AG09319 (cell line): ENCODE data around the gene MYO3B.

Experiments used
- DNase-seq: peaks from one replicate; pipeline ENCODE4 v3.0.0-alpha.2; 2010; ENCODE audit warnings: low read depth; ENCODE audit errors: extremely low read depth
- TF ChIP-seq, protein P1 (sequence below): IDR thresholded peaks from 2 replicates; pipeline ENCODE4 v1.5.1; 2011; ENCODE audit warnings: low read depth, mild to moderate bottlenecking, inconsistent platforms, low read length, moderate library complexity

Gene MYO3B

DNA sequence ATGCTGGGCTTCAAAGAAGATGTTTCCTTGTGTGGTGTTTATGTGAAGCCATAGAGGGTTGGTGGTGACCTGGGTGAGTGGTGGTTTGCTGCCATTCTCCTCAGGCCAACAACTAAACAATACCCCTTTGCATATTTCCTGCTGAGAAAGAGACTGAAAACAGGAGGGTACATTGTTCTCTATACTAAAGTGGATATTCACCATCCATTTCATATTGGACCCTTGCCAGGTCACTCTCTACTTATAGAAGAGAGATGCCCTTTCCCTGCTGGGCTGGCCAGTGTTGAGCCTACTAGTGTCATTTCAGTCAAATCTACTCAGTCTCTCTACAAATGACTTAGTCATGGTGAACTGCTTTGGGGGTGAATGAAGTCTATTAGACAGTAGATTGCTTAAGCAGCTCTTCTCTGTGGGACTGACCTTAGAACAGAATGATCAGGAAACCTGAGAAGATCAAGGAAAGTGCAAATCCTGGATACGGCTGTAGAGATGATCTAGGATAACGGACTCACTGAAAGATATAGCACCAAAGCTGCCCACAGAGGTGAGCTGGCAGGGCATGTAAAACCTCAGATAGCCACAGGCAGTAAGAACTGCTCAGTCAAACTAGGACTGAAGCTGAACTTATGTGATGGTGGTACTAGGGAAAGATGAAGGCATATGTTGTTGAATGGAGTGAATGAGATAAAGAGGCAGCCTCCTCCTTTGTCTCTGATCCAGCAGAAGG lies 154.9 kb downstream of the MYO3B start:
- DNase-seq = no peak
- TF ChIP-seq, protein P1, sequence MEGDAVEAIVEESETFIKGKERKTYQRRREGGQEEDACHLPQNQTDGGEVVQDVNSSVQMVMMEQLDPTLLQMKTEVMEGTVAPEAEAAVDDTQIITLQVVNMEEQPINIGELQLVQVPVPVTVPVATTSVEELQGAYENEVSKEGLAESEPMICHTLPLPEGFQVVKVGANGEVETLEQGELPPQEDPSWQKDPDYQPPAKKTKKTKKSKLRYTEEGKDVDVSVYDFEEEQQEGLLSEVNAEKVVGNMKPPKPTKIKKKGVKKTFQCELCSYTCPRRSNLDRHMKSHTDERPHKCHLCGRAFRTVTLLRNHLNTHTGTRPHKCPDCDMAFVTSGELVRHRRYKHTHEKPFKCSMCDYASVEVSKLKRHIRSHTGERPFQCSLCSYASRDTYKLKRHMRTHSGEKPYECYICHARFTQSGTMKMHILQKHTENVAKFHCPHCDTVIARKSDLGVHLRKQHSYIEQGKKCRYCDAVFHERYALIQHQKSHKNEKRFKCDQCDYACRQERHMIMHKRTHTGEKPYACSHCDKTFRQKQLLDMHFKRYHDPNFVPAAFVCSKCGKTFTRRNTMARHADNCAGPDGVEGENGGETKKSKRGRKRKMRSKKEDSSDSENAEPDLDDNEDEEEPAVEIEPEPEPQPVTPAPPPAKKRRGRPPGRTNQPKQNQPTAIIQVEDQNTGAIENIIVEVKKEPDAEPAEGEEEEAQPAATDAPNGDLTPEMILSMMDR = no peak

DNA sequence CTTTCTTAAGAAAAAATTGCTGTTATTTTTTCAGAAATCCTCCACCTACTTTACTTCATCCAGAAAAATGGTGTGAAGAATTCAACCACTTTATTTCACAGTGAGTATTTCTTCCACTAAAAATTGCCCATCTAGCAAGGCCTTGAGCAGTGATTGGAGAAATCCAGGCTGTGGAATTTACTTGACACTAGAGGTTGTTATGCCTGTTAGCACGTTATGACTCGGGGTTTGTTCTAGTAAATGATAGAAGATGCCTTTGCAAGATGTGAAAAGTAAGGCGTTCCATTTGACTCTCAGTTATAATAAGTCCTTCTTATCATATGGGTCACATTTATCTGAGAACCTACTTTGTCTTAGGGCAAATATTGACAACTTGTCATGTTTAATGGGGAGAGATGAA lies 157.4 kb downstream of the MYO3B start:
- DNase-seq = no peak
- TF ChIP-seq, protein P1 = no peak

DNA sequence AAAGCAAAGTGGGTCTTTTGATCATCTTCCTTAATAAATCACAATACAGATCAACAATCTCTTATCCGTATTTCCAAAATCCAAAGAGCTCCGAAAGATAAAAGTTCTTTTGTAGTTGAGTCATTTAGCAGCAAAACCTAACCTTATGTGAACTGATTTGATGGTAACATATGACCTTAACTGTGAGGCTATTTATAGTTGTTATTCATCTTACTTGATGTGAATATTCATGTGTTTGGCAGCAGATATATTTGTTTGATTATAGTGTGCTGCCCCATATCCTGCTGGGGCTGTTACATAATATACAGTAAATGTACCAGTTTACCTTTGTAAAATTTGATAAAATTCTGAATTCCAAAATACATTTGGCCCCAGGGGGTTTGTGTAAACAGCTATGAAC lies 158.5 kb downstream of the MYO3B start:
- TF ChIP-seq, protein P1 = no peak
- DNase-seq = no peak

DNA sequence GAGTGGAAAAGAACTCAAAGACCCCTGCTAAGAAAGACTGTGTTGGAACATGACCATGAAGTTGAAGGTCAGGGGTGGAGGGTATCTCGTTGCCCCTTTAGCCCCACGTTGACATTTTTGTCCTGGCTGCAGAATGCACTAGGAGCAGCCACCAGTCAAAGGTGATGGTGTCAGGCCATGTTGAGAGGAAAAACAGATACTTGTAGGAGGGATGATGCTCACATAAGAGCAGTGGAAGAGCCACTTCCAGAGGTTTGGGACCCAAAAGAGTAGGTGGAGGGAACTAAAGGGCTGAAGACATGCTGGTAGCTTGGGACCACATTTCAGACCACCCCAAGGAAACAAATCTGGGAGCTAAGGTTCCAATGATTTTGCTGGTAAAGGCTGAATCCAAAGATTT lies 159.0 kb downstream of the MYO3B start:
- TF ChIP-seq, protein P1 = no peak
- DNase-seq = no peak

DNA sequence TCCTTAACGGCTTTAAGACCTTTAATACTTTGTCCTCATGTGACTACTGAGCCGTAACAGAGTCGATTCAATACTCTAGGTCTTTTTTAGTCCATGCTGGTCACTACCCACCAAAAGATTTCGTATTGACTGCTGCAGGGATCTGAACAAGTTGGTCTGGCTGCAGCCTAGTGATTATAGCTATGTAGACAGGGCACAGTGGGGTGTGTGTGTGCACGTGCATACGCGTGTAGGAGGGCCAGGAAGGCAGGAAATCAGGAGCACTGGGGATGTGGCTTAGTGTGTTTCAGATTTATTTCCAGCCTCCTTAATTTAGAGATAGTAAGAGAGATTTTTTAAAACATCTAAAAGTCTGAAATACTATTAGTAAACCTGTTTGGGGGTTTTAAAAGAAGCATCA lies 161.4 kb downstream of the MYO3B start:
- no peak for DNase-seq

DNA sequence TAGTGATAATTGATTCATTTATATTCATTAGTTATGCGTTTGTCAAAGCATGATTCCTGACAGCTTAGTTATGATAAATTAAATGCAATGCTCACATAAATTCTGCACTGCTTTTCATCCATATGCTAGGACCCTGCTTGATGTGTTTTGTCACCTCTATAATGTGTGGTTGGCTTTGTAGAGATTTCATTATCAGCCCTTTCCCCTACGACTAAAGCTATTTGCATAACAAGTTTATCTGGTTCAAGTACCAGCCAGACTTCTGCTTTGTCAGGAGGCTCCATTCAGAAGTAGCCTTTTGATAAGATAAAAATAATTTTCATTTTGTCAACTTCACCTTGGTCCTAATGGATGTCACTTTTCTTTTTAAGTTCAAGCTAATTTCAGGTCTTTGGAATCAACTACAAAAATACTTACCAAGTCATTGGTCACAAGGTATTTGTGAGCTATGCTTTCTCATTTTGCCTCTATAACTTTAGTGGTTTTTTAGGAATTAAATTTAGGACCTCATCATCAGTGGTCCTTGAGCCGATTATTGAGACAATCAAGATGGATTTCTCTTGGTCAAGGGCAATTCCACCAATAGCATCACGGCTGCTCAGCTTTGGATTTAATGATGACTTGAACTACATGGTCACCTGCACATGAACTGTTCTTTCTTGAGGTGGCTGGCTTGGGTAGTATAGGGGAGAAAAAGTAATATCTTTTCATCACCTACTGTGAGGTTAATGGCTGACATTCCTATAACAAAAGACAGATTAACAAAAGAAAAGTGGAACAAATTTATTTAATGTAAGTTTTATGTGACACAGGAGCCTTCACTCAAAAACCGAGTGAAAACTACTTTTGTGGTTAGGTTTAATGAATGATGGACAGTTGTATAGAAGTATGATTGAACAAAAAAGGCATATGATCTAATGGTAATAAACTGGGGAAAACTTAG lies 162.1 kb downstream of the MYO3B start:
- TF ChIP-seq, protein P1 = no peak
- no peak for DNase-seq

More for the DNA sequence above, 161.4 kb downstream of the MYO3B start:
- TF ChIP-seq, protein P1 = no peak

DNA sequence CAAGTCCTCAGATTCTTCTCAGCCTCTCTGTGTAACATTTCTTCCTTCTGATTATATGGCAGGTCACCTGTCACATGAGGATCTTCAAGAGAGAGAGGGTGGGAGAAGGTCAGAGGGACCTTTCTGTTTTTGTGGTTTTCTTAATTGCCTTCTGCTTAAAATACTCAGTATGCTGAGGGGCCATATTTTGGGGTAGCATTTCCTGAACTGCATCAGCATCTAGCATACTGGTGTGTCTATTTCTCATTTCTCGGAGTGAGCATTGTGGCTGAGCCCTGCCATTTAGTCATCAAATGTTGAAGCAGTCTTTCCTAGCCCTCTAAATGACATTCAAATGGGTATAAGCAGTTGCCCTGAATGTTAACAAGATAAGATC lies 162.7 kb downstream of the MYO3B start:
- no peak for DNase-seq
- TF ChIP-seq, protein P1 = no peak
